Neural crest cell (in vitro differentiated cells): ENCODE measurements around the gene SREBF2. TPM values are rescaled to one million over a fixed set of nuclear protein-coding genes. Genes with fewer than 3 reads are reported as not detected.
A peak's percentile ranks its signal among the peaks of the same experiment; 100 is the strongest.
"Not testable (repeated sequence)": the region's sequence is repeated elsewhere in the genome, so short reads cannot be mapped to it uniquely, and the experiment has no call there.

ENCODE experiments used
- DNase-seq: peaks from one replicate; pipeline ENCODE4 v3.0.0; 2021; ENCODE audit warnings: low read depth, mixed read lengths, low spot score
- H3K27ac Mint-ChIP-seq: one replicate; pipeline ENCODE4 v1.8.0; 2021; ENCODE audit warnings: mild to moderate bottlenecking, mixed read lengths; ENCODE audit not compliant: unreplicated experiment
- H3K27me3 Mint-ChIP-seq: 2 replicates; pipeline ENCODE4 v1.8.0; 2021; ENCODE audit warnings: low read depth, mild to moderate bottlenecking, mixed read lengths
- H3K36me3 Mint-ChIP-seq: 2 replicates; pipeline ENCODE4 v1.8.0; 2021; ENCODE audit warnings: low read depth, mild to moderate bottlenecking, mixed read lengths
- H3K4me1 Mint-ChIP-seq: 2 replicates; pipeline ENCODE4 v1.8.0; 2021; ENCODE audit warnings: mixed read lengths
- H3K4me3 Mint-ChIP-seq: one replicate; pipeline ENCODE4 v1.8.0; 2021; ENCODE audit warnings: mild to moderate bottlenecking, mixed read lengths
- H3K9me3 Mint-ChIP-seq: 2 replicates; pipeline ENCODE4 v1.8.0; 2021; ENCODE audit warnings: mixed read lengths
- total RNA-seq: library from RNA; stranded (reverse); gene quantifications from 2 replicates; pipeline ENCODE4 v1.2.1, GENCODE V29; 2021
- TF ChIP-seq, protein P1 (sequence below): fragments of 200-600 bp; sonication (generic); conservative IDR thresholded peaks from 2 replicates; pipeline ENCODE4 v1.5.0; 2021; ENCODE audit warnings: antibody characterized with exemption, mild to moderate bottlenecking

The SREBF2 gene
- total RNA-seq, 1 donor from 2014 or later, result 209 TPM

DNA sequence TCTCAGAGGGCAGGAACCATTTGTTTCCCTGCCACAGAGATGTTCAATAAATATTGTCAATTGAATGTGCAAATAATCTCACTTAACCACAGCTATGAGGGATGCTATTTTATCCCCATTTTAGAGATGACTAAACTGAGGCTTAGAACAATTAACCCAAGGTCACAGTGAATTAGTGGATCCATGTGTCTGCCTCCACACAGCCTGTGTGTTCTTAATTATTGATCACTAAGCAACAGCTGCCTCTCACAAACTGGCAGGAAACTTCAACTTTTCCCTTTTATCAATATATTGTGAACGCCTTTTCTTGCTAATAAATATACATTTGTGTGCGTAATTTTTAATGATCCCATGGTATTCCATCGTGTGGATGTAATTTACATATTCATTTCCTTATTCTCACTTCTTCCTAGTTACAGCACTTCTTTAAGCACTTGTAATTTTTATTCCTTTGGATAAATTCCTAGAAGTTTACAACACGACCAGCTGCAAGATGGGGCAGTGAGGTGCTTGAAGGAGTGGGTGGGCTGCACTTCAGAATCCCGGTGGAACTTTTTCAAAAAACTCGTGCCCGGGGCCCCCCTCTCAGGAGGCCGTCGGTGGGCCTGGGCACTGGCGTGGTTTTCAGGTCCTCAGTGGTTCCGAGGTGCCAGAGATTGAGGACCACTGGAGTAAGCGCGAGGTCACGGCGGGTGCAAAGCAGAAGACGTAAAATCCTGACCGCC, 915 bp upstream of the SREBF2 start:
- no peak for DNase-seq
- TF ChIP-seq, protein P1, sequence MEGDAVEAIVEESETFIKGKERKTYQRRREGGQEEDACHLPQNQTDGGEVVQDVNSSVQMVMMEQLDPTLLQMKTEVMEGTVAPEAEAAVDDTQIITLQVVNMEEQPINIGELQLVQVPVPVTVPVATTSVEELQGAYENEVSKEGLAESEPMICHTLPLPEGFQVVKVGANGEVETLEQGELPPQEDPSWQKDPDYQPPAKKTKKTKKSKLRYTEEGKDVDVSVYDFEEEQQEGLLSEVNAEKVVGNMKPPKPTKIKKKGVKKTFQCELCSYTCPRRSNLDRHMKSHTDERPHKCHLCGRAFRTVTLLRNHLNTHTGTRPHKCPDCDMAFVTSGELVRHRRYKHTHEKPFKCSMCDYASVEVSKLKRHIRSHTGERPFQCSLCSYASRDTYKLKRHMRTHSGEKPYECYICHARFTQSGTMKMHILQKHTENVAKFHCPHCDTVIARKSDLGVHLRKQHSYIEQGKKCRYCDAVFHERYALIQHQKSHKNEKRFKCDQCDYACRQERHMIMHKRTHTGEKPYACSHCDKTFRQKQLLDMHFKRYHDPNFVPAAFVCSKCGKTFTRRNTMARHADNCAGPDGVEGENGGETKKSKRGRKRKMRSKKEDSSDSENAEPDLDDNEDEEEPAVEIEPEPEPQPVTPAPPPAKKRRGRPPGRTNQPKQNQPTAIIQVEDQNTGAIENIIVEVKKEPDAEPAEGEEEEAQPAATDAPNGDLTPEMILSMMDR, result no peak
- Mint-ChIP-seq H3K27me3 (peaks cover 3% of the 10 kb centered on the region), H3K9me3 (no peaks in the 10 kb centered on the region), H3K36me3 (peaks cover 30% of the 10 kb centered on the region), H3K4me3 (peak overlapping the region; percentile 93), H3K27ac (peak overlapping the region; percentile 98), H3K4me1 (peaks cover 63% of the 10 kb centered on the region)

DNA sequence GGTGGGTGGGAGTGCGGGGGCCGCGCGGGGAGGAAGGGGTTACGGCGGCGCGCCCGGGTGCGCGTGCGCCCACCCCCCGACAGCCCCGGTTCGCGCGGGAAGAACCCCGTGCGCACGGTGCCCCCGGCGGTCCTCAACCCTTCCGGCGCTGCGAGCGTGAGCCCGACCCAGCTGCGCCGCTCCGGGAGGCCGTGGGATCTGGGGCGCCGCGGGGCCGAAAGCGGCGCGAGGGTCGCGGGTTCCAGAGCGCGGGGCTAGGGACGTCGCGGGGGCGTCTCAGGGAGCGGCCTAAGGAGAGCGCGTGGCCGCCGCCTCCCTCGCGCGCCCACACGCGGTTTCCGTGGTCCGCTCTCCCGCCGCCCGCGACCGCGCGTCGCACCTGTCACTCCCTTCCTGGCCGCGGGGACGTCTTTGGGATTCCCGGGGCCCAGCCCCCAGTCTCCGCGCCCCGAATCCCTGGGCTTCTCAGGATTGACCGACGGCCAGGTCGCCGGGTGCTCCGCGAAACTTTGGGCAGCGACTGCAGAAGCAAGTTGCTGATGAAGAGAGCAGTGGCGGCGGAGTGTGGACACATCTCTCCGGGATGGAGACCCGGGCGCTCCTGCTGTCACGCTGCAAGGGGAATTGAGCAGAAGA, 582 bp downstream of the SREBF2 start:
- Mint-ChIP-seq H3K4me1 (peaks cover 57% of the 10 kb centered on the region), H3K36me3 (peaks cover 33% of the 10 kb centered on the region), H3K27ac (peak overlapping the region; percentile 98), H3K9me3 (no peaks in the 10 kb centered on the region), H3K4me3 (peak overlapping the region; percentile 99), H3K27me3 (peaks cover 3% of the 10 kb centered on the region)
- TF ChIP-seq, protein P1, result no peak
- peak; percentile 14 for DNase-seq

DNA sequence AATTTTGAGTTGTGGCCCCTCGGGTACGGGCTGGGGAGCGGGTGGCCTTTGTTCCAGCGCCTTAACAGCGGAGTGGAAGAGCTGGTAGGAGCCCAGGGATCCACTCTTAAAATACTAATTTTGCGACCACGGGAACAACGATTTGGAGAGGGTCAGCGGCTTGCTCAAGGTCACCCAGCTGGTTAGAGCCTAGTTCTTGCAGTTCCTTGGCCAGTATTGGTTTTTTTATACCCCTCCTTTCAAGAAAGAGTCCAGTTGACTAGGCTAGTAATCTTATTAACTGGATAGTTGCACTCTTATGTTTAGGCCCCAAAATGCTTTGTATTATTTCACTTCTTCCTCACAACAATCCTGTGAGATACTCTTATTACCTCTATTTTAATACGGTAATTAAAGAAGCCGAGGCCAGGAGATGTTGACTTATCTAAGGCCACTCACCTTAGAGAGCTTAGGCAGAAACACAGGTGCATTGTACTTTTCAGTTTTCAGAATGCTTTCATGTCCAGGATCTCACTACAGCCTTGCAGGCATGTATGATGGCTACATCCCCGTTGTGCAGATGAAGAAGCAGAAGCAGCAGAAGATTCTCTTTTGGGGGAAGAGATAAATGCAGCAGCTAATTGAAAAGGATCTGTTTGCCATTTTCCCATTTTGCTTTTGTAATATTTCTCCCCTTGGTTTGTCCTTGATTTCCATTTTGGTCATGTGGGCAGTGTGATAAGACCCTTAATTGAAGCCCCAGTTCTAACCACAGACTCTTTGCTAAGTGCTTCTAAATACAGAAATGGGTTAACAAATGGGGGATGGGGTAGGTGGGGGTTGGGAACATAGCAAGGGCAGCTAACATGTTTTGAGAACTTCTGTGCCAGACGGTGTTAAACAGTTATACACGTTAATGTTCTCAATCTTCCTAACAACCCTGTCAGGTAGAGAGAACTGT, 1.4 kb downstream of the SREBF2 start:
- H3K4me1 Mint-ChIP-seq, result peaks cover 56% of the 10 kb centered on the region
- peaks cover 38% of the 10 kb centered on the region for H3K36me3 Mint-ChIP-seq
- no peak for DNase-seq
- TF ChIP-seq, protein P1, result no peak
- peak overlapping the region; percentile 99 for H3K4me3 Mint-ChIP-seq
- H3K27me3 Mint-ChIP-seq, result peaks cover 3% of the 10 kb centered on the region
- no peaks in the 10 kb centered on the region for H3K9me3 Mint-ChIP-seq
- H3K27ac Mint-ChIP-seq, result peak overlapping the region; percentile 98

DNA sequence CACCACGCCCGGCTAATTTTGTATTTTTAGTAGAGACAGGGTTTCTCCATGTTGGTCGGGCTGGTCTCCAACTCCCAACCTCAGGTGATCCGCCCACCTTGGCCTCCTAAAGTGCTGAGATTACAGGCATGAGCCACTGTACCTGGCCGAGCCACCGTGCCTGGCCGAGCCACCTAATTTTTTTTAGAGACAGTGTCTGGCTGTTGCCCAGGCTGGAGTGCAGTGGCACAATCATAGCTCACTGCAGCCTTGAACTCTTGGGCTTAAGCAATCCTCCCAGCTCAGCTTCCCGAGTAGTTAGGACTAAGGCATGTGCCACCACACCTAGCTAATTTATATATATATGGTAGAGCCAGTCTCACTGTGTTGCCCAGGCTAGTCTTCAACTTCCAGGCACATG, 2.6 kb downstream of the SREBF2 start:
- not testable (repeated sequence) for H3K9me3 Mint-ChIP-seq, DNase-seq, H3K27me3 Mint-ChIP-seq, H3K27ac Mint-ChIP-seq
- H3K4me1 Mint-ChIP-seq, result peaks cover 62% of the 10 kb centered on the region
- peak overlapping the region; percentile 29 for H3K4me3 Mint-ChIP-seq
- H3K36me3 Mint-ChIP-seq, result peaks cover 39% of the 10 kb centered on the region

DNA sequence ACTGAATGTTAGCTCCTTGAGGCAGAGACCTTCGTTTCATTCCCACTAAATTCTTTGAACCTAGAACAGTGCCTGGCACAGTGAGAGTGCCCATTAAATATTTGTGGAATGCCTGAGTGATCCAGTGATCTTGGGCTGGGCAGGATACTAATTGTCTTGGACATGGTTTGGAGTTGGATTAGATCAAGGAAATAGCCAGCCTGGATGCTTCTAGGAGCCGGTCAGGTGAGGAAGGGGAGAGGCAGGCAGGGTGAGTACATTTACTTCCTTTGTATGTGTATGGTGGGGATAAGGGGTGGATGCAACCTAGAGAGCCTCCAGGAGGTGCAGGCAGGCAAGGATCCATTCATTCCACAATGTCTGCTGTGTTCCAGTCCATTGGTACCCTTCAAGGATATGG, 3.6 kb downstream of the SREBF2 start:
- Mint-ChIP-seq H3K4me3 (peak overlapping the region; percentile 80), H3K27me3 (peaks cover 3% of the 10 kb centered on the region), H3K27ac (no peak overlapping the region), H3K36me3 (peaks cover 39% of the 10 kb centered on the region), H3K9me3 (no peaks in the 10 kb centered on the region), H3K4me1 (peaks cover 62% of the 10 kb centered on the region)
- DNase-seq, result no peak
- TF ChIP-seq, protein P1, result no peak
